Measurements from ENCODE around the gene ARPC4.

ARPC4 gene

DNA sequence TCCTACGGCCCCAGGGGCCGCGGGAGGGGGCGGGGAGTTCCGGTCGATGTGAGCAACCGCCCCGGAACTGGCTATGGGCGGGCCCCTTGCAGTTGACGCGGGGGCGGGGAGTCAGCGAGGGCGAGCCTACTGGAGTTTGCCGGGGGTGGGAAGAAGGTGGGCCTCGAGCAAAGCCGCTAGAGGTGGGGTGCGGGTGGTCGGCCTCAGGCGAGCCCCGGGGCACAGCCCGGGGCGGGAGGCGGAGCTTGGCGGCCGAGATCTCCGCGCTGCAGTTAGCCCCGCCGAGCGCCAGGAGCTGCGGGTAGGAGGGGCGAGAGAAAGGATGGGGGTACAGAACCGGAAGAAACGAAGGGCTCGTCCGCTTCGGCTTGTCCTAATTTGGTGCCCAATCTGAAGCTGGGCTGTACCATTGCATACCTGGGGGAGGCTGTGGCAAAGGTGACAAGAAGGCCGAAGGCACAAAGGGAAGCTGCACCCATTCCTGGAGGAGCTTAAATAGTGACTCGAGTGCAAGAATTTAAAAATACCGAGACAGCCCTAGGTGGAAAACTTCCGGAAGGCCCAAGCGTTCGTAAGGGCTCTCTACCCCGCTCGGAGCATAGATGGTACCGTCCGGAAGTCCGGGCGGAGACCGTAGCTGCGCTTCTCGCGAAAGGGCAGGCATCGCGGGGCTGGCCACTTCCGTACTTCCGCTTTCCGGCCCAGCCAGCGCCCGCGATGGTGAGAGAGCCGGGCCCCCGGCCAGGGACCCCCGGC is at the start of gene ARPC4, which contains the start of gene TADA3:
TSS of gene ARPC4 (plus strand) at position 678 of the 756 bp plus-strand sequence. CDS start at position 718, 40 bp downstream.
TSS of gene TADA3 (minus strand) at position 69 of the 756 bp plus-strand sequence. CDS start 1,007 bp downstream, outside the sequence.
- peak; percentile 80 to 90 for DNase-seq

DNA sequence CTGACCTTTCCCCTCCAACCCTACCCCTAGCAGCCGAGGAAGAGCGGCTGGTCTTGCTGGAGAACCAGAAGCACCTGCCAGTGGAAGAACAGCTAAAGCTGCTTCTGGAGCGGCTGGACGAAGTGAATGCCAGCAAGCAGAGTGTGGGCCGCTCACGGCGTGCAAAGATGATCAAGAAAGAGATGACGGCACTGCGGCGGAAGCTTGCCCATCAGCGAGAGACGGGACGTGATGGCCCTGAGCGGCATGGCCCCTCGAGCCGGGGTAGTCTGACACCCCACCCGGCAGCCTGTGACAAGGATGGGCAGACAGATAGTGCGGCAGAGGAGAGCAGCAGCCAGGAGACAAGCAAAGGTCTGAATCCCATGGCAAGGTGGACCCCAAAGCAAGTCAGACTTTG is 49.3 kb upstream of the ARPC4 start:
- no peak for DNase-seq

DNA sequence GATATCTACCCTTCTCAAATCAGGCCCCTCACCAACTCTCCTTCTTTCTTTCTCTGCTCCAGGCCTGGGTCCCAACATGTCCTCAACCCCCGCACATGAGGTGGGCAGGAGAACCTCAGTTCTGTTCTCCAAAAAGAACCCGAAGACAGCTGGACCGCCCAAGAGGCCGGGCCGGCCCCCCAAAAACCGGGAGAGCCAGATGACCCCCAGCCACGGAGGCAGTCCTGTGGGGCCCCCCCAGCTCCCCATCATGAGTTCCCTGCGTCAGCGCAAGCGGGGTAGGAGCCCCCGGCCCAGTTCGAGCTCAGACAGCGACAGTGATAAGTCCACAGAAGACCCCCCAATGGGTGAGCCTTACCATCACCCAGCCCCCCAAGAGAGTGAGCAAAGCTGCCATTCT is 48.7 kb upstream of the ARPC4 start:
- DNase-seq = no peak

DNA sequence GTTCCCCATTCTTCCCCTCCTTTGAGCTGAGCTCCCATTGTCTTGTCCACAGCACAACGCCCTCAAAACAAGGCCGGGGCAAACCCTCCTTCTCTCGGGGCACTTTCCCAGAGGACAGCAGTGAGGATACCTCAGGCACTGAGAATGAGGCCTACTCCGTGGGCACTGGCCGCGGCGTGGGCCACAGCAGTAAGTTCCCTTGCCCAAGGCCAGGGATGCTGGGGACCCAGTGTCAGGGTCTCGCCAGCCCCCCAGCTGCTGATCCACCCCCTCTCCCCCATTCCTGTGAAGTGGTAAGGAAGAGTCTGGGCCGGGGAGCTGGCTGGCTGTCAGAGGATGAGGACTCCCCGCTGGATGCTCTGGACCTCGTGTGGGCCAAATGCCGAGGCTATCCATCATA is 47.4 kb upstream of the ARPC4 start:
- DNase-seq = no peak

DNA sequence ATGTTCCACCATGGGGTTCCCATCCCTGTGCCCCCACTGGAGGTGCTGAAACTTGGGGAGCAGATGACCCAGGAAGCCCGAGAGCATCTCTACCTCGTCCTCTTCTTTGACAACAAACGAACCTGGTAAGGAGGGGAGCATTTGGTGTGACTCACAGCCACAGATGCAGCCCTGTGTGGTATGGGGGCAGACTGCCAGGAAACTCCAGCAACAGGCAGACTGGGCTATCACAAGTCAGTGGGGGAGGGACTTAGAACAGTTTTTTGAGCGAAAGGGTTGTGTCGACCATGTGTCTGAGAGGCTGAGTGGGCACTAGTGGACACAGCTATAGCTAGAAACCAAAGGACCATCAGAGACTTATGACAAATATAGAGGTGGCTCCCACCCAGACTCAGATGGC is 46.6 kb upstream of the ARPC4 start:
- no peak for DNase-seq

DNA sequence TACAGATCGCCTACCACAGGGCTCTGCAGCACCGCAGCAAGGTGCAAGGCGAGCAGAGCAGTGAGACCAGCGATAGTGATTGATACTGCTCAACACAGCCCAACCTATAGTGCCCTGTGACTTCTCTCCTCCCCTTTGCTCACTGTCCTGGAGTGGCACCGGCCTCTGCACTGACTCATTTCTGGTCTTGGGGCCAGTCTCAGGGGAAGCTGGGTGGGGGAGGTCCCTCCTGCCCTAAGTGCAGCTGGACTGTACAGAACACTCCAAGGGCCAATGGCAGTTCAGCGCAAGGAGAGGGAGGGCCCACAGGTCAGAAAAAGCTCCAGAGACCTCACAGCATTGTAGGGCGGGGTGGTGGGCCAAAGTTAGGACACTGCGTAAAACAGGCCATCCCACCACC is 45.6 kb upstream of the ARPC4 start:
- no peak for DNase-seq

DNA sequence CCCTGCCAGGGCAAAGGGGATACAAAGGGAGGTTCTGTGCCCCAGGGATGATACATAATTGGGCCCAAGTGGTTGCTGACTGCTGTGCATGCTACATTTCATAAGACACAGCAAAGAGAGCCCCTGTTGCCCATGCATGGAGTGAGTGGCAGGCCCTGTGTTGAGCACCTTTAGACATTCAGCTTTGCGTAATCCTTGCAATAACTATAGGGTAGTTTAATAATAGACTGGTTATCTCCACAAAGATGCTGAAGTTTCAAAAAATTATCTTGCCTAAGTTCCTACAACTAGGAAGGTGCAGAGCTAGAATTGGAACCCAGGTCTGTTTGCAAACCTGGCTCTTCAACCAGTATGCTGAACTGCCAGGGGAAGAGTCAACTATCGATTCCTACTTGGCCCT is 44.9 kb upstream of the ARPC4 start:
- no peak for DNase-seq

DNA sequence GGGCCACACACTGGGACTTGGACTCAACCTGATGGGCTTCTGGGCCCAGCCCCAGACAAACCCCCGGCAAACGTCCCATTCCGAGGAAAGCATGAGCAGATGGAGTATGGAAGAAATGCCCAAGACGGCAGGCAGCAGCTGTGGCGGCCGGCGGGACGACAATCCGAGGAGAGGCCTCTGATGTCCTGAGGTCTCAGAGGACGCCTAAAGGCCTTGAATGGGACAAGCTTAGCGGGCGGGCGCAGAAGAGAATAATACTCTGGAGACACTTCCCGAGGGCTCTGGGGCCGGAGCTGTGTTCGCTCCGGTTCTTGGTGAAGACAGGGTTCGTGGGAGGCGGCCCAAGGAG is 43.6 kb upstream of the ARPC4 start:
- peak in 1 of 2 experiments; percentile 41 for DNase-seq

DNA sequence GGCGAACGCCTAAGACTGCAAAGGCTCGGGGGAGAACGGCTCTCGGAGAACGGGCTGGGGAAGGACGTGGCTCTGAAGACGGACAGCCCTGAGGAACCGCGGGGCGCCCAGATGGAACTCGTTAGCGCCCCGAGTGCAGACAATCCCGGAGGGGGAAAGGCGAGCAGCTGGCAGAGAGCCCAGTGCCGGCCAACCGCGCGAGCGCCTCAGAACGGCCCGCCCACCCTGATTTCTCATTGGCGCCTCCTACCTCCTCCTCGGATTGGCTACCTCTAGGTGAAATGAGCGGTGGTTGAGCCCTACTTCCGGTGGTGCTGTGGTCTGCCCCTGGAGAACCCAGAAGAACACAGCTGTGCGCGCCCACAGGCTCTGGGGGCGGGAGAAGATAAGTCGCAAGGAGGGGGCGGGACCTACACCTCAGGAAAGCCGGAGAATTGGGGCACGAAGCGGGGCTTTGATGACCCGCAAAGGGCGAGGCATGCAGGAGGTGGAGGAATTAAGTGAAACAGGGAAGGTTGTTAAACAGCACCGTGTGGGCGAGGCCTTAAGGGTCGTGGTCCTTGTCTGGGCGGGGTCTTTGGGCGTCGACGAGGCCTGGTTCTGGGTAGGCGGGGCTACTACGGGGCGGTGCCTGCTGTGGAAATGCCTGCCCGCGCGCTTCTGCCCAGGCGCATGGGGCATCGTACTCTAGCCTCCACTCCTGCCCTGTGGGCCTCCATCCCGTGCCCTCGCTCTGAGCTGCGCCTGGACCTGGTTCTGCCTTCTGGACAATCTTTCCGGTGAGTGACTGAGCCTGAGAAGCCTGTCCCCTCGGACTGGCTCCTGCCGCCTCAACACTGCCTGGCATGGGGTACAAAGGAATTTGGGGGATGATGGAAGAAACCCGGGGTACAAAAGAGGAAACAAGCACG is 43.0 kb upstream of the ARPC4 start, which contains the start of gene OGG1:
TSS of gene OGG1 (plus strand) at position 308 of the 911 bp plus-strand sequence. CDS start at position 643, 335 bp downstream.
- peak; percentile 97 to 98 for DNase-seq

DNA sequence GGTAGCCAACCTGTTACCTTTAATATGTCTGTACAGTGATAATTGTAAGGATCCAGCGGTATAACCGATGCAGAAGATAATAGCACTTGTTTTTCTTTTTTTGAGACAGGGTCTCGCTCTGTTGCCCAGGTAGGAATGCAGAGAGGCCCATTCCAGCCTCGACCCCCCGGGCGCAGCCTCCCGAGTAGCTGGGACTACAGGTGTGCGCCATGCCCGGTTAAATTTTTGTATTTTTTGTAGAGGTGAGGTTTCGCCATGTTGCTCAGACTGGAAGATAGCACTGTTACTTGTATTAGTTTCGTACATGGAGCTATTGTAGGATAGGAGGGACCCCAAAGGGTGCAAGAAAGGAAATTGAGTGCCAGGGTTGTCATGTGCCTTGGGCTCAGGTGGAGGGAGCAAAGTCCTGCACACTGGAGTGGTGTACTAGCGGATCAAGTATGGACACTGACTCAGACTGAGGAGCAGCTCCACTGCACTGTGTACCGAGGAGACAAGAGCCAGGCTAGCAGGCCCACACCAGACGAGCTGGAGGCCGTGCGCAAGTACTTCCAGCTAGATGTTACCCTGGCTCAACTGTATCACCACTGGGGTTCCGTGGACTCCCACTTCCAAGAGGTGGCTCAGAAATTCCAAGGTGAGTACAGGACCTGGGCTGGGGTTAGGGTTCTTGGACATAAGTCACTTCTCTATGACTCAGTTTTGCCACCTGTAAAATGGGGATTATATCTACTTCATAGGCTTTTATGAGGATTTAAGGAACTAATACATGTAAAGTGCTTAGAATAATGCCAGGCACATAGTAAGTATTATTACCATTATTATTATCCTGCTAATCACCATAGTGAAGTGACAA is 42.1 kb upstream of the ARPC4 start:
- no peak for DNase-seq

DNA sequence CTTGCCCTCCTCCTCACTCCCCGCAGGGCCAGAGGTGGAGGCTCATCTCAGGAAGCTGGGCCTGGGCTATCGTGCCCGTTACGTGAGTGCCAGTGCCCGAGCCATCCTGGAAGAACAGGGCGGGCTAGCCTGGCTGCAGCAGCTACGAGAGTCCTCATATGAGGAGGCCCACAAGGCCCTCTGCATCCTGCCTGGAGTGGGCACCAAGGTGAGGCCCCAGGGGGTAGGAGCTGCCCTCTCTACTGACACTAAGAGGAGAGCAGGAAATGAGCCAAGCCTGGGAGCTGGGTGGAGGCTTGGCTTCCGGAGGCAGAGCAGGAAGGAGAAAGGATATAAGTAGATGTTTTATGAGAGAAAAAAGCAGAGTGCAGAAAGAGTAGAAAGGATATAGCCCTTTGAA is 38.2 kb upstream of the ARPC4 start:
- DNase-seq = no peak

DNA sequence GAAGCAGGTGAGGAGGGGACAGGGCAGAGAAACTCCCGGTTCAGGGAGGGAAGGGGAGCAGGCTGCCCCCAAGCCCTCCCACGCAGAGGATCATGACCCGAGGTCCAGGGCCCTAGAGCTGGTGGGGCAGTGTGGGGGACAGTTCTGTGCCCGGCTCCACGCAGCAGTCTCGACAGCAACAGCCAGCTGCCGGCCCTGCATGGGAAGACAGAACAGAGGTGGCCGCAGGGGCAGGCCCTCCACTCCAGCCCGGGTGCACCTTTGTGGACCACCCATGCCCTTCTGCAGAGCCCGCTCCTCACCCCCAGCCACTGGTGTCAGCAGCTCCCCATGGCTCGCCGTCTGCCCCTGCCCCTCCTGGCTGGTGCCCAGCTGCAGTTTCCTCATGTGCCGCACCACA is 35.5 kb upstream of the ARPC4 start:
- DNase-seq = no peak

DNA sequence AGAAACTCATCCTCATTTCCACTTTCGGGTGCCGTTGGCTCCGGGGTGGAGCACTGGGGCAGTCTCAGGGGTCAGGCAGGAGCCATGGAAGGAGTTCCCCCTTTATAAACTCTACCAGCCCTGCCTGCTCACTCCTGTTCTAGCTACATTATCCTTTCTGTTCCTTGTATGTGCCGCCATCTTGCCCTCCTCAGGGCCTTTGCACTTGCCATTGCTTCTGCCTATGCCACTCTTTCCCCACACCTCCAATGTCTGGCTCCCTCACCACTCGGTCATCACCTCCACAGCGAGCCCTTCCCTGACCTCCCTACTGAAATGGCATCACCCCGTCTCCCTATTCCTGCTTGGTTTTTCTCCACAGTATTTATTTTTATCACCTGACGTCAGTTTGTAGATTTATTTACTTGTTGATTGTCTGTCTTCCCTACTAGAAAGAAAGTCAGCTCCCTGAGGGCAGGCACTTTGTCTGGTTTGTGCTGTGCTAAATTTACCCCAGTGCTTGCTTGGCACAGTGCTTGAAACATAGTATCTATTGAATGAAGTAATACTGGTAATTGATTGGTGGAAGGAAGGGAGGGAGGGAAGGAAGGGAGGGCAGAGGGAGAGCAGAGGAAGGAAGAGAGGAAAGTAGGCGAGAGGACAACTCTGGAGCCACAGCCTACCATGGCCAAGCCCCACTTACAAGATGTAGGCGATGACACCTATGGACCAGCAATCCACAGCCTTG is 31.9 kb upstream of the ARPC4 start:
- DNase-seq = no peak

DNA sequence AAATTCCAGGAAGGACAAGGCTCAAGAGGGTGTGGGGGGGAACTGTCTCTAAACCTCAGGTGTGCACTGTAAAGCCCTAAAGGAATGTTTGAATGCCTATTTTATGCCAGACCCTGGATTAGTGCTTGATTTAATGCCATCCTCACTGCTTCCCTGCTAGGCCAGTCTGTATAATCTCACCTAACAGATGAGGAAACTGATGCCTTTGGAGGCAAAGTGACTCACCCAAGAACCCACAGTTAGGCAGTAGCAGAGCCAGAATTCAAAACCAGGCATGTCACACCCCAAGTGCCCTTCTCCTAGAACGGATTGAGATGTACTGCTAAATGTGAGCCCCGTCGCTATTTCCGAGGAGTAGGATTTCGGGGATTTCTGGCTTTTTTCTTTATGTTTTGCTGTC is 31.0 kb upstream of the ARPC4 start:
- DNase-seq = no peak

DNA sequence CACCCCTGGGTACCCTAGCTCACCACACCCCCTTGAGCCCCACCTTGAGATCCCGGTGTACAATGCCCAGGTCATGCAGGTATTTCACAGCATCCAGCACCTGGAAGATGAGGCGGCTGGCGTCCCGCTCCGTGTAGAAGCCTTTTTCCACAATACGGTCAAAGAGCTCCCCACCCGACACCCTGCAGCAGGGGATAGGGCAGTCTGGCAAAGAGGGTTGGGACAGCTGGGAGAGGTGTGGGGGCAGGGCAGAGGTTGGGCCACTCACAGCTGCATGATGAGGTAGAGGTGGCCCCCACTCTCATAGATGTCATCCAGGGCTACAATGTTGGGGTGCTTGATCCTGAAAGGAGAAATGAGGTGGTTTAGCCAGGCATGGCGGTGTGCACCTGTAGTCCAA is 30.0 kb upstream of the ARPC4 start:
- DNase-seq = no peak

DNA sequence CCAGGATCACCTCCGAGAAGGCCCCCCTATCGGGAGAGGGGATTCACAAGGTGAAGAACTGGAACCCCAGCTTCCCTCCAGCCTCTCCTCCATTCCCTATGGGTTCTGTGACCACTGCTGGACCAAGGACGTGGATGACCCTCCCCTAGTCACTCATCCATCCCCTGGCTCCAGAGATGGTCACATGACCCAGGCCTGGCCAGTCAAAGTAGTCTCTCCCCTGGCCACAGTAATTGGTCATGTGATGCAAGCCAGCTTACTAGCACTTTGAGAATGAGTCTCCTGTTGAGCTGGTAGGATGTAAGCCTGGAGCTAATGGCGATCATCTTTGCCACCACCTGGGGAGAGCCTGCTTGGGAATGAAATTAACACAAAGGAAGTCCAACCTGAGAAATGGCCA is 27.0 kb upstream of the ARPC4 start:
- DNase-seq = no peak

DNA sequence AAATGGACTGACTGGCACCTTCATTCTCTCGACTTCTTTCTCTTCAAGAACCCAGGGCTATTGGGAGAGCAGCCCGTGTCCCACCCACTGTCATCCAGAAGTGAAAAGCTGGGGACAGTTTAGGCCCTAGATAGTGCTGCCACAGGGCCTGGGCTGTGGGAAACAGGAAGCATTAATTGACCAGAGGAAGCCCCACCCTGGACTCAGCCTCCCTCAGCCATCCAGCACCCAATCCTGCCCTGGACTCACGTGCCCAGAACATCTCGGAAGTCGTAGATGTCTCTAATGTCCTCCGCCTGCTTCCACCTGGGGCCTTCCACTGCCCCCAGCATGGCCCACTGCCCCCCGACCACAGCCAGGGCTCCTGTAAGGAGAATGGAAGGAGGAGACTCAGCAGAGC is 25.5 kb upstream of the ARPC4 start:
- no peak for DNase-seq

DNA sequence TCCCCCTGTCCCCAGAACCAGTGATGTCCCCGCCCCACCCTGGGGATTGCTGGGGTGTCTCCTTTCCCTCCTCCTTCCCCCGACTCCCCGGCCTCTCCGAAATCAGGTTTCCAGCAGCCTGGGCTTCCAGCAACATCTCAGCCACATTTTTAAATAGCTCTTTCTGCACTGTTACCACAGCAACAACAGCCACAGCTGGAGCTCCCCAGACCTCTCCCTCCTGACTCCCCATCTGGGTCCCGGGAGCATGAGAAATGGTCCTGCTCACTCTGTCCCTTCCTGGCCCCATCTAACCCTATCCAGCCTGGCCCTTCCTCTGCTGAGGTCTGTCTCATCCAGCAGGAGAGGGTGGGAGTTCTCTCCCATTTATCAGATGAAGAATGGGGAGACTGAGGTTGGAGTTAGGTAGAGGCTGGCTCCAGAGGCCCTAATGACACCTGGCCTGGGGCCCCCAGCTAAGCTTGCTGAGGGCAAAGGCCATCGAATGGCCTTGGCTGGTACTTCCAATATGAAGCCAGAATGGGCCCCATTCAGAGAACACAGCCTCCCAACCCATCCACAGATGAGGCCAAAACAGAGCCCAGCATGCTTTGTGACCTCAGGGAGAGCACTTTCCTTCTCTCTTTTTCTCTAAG is 24.6 kb upstream of the ARPC4 start:
- DNase-seq = no peak

DNA sequence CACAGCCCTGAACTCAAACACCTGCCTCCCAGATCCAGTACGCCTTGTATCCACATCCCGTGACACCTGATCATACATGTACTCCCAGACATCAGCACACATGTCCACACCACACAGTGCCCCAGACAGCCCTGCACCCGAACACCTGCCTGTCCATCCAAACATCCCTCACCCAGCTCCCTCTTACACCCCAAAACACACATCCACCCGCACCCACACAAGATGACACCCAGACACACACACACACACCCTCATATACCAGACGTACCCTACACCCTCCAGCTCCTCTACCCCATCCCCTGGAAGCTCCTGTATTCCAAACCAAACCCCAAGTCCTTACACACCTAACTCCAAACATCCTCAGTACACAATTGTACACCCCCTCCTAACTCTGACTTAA is 23.9 kb upstream of the ARPC4 start:
- no peak for DNase-seq

DNA sequence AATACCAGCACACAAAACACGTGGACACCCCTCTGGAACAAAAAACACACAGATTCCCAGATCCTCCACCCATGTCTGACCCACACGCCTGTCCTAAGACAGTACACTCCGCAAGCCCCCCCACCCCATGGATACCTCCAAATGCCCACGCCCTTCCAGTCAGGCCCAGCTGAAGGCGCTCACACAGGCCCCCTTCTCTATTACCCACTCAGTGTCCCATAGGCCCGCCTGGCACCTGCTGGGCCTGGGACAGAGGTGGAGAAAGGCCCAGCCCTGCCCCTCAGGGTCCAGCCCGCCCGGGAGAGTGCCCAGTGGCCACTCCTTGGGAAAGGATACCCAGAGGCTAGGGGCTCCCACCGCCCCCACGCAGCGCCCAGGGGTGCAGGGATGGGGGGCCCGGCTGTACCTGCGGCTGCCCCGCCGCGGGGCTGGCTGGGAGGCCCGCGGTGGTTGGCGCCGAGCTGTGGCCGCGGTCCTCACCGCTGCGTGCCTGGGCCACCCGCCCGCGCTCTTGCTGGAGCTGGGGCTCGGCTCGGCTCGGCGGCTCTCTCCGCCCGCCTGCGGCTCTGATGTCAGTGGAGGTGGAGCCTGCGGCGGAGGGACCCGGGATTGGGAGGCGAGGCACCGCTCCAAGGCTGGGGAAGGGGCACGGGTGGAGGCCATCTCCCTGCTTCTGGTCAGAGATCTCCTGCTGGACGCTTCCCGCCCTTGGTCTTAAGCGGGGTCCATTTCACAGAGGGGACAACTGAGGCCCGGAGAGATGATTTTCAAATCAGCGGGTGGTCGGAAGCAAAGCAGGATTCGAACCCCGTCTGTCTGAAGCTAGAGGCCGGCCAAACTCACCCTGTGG is 23.2 kb upstream of the ARPC4 start, which contains the start of gene CAMK1:
TSS of gene CAMK1 (minus strand) at position 522 of the 850 bp plus-strand sequence. CDS start 2,198 bp downstream, outside the sequence.
- peak; percentile 13 to 73 for DNase-seq

Data from NCI-H2081 (cell line).